ENCODE results near the gene MALRD1.

Gene MALRD1

DNA sequence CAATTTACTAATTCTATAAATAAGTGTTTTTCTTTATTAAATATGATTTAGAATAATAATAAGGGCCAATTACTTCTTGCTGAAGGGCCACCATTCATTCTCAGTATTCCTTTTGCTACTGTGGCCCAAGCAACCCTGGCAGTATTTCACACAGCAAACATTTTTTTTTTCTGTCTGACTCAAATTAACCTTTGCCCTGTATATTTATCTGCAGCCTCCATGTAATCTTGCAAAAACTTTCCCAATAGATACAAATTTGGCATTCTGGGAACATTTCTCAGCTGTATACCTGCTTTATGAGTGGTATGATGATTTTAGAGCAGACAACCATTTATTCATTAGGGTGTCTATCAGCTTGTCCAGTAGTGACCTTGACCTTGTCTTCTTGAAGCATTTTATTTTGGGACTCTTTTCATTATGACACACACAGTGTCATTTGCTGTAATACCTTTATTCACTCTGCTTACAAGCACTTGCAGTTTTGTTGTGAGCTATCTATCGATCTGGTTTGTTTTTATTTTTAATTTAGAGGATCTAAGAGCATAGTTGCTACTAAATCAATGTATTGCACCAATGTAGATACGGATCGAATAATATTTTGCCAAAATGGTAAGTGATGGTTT, 607.9 kb downstream of the MALRD1 start:
- no peak for DNase-seq (ENCODE audit: low read depth)
- in situ Hi-C loops (cut with HindIII; ENCODE audit: low sequenced_read_pairs) = no loop called here
- H3K4me3 ChIP-seq (ENCODE audit: low read depth, low read length) = no peak overlapping the region
- TF ChIP-seq, protein P1, sequence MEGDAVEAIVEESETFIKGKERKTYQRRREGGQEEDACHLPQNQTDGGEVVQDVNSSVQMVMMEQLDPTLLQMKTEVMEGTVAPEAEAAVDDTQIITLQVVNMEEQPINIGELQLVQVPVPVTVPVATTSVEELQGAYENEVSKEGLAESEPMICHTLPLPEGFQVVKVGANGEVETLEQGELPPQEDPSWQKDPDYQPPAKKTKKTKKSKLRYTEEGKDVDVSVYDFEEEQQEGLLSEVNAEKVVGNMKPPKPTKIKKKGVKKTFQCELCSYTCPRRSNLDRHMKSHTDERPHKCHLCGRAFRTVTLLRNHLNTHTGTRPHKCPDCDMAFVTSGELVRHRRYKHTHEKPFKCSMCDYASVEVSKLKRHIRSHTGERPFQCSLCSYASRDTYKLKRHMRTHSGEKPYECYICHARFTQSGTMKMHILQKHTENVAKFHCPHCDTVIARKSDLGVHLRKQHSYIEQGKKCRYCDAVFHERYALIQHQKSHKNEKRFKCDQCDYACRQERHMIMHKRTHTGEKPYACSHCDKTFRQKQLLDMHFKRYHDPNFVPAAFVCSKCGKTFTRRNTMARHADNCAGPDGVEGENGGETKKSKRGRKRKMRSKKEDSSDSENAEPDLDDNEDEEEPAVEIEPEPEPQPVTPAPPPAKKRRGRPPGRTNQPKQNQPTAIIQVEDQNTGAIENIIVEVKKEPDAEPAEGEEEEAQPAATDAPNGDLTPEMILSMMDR (IDR thresholded peaks at IDR 0.05; ENCODE audit: low read depth, low read length, missing control alignments) = no peak

DNA sequence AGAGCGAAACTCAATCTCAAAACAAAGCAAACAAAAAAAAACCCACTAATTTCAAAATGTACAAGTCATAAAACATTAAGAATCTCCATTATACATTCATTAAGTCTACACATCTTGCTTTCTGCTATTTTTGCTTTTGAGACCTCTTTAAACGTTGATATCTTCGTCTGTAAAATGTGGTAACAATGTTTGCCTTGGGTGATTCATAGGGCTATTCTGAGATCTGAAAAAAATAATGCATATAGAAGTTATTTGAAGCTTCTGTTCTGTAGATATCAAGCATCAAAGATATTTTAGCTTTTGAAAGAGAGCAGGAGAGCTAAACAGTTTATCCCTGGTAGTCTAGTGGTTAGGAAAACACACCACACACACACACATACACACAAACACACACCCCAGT, 609.5 kb downstream of the MALRD1 start:
- in situ Hi-C loops (cut with HindIII; ENCODE audit: low sequenced_read_pairs) = no loop called here

DNA sequence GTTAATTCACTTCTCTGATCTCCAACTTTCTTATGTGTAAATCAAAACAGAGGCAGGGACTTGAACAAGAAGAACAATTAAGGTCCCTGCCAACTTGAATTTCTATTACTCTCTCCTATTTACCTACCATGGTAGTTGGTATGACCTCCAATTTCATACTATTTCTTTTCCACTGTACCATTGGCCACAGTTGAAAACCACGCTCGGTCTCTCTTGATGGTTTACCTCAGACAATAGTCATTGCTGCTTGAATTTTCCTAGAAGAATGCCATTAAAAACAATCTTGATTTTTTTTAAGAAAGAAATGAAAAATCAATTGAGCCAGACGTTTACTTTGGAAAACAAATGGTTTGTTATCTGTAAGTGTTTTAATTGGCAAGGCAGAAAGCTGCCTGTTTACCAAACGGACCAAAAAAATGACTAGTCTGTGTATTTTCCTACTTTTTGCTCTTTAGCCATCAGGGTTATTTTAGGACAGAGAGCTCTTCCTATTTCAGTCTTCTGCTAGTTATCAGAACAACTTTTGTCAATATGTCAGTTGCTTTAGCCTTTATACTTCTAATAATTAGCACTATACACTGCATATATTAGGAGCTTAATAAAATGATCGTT, 610.1 kb downstream of the MALRD1 start:
- in situ Hi-C loops (cut with HindIII; ENCODE audit: low sequenced_read_pairs) = no loop called here
- DNase-seq (ENCODE audit: low read depth) = peak; percentile 16
- TF ChIP-seq, protein P1 (IDR thresholded peaks at IDR 0.05; ENCODE audit: low read depth, low read length, missing control alignments) = no peak
- no peak overlapping the region for H3K4me3 ChIP-seq (ENCODE audit: low read depth, low read length)

More for the DNA sequence above, 609.5 kb downstream of the MALRD1 start:
- H3K4me3 ChIP-seq (ENCODE audit: low read depth, low read length) = no peak overlapping the region
- TF ChIP-seq, protein P1 (IDR thresholded peaks at IDR 0.05; ENCODE audit: low read depth, low read length, missing control alignments) = no peak
- no peak for DNase-seq (ENCODE audit: low read depth)

DNA sequence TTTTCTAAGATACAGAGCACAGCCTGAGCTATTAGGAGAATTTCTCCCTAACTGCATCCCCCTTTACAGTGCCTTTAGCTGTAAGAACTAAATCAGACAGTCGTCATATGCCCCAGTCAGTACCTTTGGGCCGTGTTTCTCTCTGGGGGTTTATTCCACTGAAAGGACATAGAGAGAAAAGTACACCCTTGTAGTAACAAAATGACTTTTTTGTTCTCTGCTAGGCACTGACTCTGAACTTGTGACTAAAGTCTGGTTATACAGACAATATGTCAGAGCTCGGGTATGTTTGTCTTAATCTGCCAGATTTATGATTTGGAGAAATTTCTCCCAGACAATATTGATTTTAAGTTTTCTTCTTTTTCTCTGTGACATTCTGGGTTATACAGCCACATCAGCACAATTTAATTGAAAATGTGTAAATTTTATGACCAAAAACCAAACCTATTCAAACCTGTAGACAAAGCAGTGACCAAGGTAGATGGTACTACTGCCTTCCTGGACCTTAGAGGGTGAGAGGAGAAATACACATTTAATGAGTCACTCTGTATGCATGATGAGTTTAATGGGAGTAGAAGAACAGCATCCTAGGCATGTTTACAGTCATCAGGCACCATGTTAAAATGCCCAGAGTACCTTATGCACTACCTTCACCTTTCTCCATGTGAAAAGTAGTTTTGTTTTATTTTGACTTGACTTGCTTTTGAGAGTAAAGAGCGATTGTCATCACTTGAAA, 611.5 kb downstream of the MALRD1 start:
- in situ Hi-C loops (cut with HindIII; ENCODE audit: low sequenced_read_pairs) = no loop called here
- TF ChIP-seq, protein P1 (IDR thresholded peaks at IDR 0.05; ENCODE audit: low read depth, low read length, missing control alignments) = no peak
- DNase-seq (ENCODE audit: low read depth) = no peak
- H3K4me3 ChIP-seq (ENCODE audit: low read depth, low read length) = no peak overlapping the region

GRCh38 chr10:19663344-19663743, 614.7 kb downstream of the MALRD1 start:
- H3K4me3 ChIP-seq (ENCODE audit: low read depth, low read length) = no peak overlapping the region
- in situ Hi-C loops (cut with HindIII; ENCODE audit: low sequenced_read_pairs) = no loop called here
- TF ChIP-seq, protein P1 (IDR thresholded peaks at IDR 0.05; ENCODE audit: low read depth, low read length, missing control alignments) = no peak
- no peak for DNase-seq (ENCODE audit: low read depth)

GRCh38 chr10:19668116-19668515, 619.5 kb downstream of the MALRD1 start:
- no peak for DNase-seq (ENCODE audit: low read depth)
- in situ Hi-C loops (cut with HindIII; ENCODE audit: low sequenced_read_pairs) = no loop called here
- TF ChIP-seq, protein P1 (IDR thresholded peaks at IDR 0.05; ENCODE audit: low read depth, low read length, missing control alignments) = no peak
- no peak overlapping the region for H3K4me3 ChIP-seq (ENCODE audit: low read depth, low read length)
